Upper lobe of left lung (tissue), 6 donors: Measurements from ENCODE around the gene EYS. TPM values are rescaled to one million over a fixed set of nuclear protein-coding genes. Genes with fewer than 3 reads are reported as not detected.

Experiments
- ATAC-seq, 2 donors: fragments of 200-7000 bp; cut with Tn5 transposase; one replicate each; pipeline ENCODE4 v1.9.1; 2022; ENCODE audit warnings: mild to moderate bottlenecking in 2 of 2, moderate library complexity in 2 of 2; ENCODE audit not compliant: low FRiP score in 2 of 2
- DNase-seq, 2 donors: peaks; one replicate each; pipeline ENCODE4 v3.0.0-alpha.2; 2019 to 2020
- H3K27ac ChIP-seq, 4 donors: fragments of 200-600 bp; sonication (generic); one replicate each; pipeline ENCODE4 v1.5.1; 2016 to 2019
- H3K27me3 ChIP-seq, 4 donors: fragments of 200-600 bp; sonication (generic); one replicate each; pipeline ENCODE4 v1.5.1; 2017 to 2019
- H3K36me3 ChIP-seq, 4 donors: fragments of 200-600 bp; sonication (generic); one replicate each; pipeline ENCODE4 v1.5.1; 2016 to 2019
- H3K4me1 ChIP-seq, 4 donors: fragments of 200-600 bp; sonication (generic); one replicate each; pipeline ENCODE4 v1.5.1; 2018 to 2019
- H3K4me3 ChIP-seq, 4 donors: fragments of 200-600 bp; sonication (generic); one replicate each; pipeline ENCODE4 v1.5.1; 2017 to 2019; ENCODE audit warnings: mild to moderate bottlenecking in 2 of 4, moderate library complexity in 1 of 4
- H3K9me3 ChIP-seq, 4 donors: fragments of 200-600 bp; sonication (generic); one replicate each; pipeline ENCODE4 v1.5.1; 2018 to 2019
- CTCF ChIP-seq, 6 experiments: fragments of 450-650 bp in 4 of 6; fragments of 200-600 bp in 2 of 6; sonication (generic) in 2 of 6; IDR thresholded peaks; one replicate each; pipeline ENCODE4 v1.5.1; 2016 to 2019; ENCODE audit warnings: antibody characterized with exemption in 6 of 6
- EP300 ChIP-seq, 4 donors: sonication (generic); formaldehyde crosslinking; IDR thresholded peaks; one replicate each; pipeline ENCODE4 v1.5.1; 2017; ENCODE audit warnings: antibody characterized with exemption in 4 of 4, control low read depth in 2 of 4
- POLR2A ChIP-seq, 4 donors: fragments of 450-650 bp; IDR thresholded peaks; one replicate each; pipeline ENCODE4 v1.5.1; 2016 to 2017; ENCODE audit warnings: antibody characterized with exemption in 4 of 4, mild to moderate bottlenecking in 2 of 4
- POLR2AphosphoS5 ChIP-seq, 2 donors: sonication (generic); formaldehyde crosslinking; IDR thresholded peaks; one replicate each; pipeline ENCODE4 v1.5.1; 2017; ENCODE audit warnings: antibody characterized with exemption in 2 of 2
- WGBS, 2 donors: methylation state at CpG; one replicate each; pipeline ENCODE4 v1.1.5; 2017 to 2018; 5-methylcytosine and 5-hydroxymethylcytosine counted together
- total RNA-seq, 6 donors: library from RNA; depleted of rRNA in 4 of 6; stranded (reverse); fragments of >200 nt in 4 of 6; gene quantifications; one replicate each; pipeline versions ENCODE4 v1.1.0 to v1.2.1, GENCODE V29; 2016 to 2021
- donor health status: DM: no; HTN: no; CAD: no; lungs with moderate emphysema.
- donor health status: DM: no; HTN: yes; CAD: no; lungs with severe emphysema.

Gene EYS
- total RNA-seq, 6 donors from 2014 or later: under 0.01 to 0.46 (median 0.28) TPM; not detected in 2

- H3K4me1 ChIP-seq: no peaks in the 10 kb centered on the region
- H3K9me3 ChIP-seq: peaks cover 0 to 3% (median 0%) of the 10 kb centered on the region in 4 donors
- H3K27ac ChIP-seq: no peak overlapping the region
- ATAC-seq (no peak), DNase-seq (no peak)
- H3K4me3 ChIP-seq: no peak overlapping the region
- 25 to 34% methylated on average over 4 of the region's 4 CpGs for WGBS, 2 donors
- TF ChIP-seq POLR2A (IDR thresholded peaks at IDR 0.05): no peak
- no peak for TF ChIP-seq POLR2AphosphoS5 (IDR thresholded peaks at IDR 0.05)
- no peak for TF ChIP-seq CTCF (IDR thresholded peaks at IDR 0.05)
- no peak for TF ChIP-seq EP300 (IDR thresholded peaks at IDR 0.05)
- no peaks in the 10 kb centered on the region for H3K27me3 ChIP-seq
- no peaks in the 10 kb centered on the region for H3K36me3 ChIP-seq
Observed at GRCh38 chr6:64774881-64775280, 932.1 kb downstream of the EYS start.

GRCh38 chr6:64750910-64751309 is 956.1 kb downstream of the EYS start:
- ATAC-seq: no peak
- H3K27me3 ChIP-seq: no peaks in the 10 kb centered on the region
- no peak for TF ChIP-seq POLR2A (IDR thresholded peaks at IDR 0.05)
- TF ChIP-seq EP300 (IDR thresholded peaks at IDR 0.05): no peak
- no peak for TF ChIP-seq POLR2AphosphoS5 (IDR thresholded peaks at IDR 0.05)
- TF ChIP-seq CTCF (IDR thresholded peaks at IDR 0.05): no peak
- H3K4me3 ChIP-seq: no peak overlapping the region
- H3K36me3 ChIP-seq: no peaks in the 10 kb centered on the region
- no peak overlapping the region for H3K27ac ChIP-seq
- WGBS, 2 donors: 48 to 75% methylated on average over 1 to 2 of the region's 2 CpGs
- H3K4me1 ChIP-seq: no peaks in the 10 kb centered on the region
- no peaks in the 10 kb centered on the region for H3K9me3 ChIP-seq
- no peak for DNase-seq

GRCh38 chr6:64737418-64737817 is 969.6 kb downstream of the EYS start:
- WGBS, 2 donors: 68 to 96% methylated on average over 1 of the region's 1 CpG
- H3K36me3 ChIP-seq: no peaks in the 10 kb centered on the region
- DNase-seq: no peak
- H3K27me3 ChIP-seq: no peaks in the 10 kb centered on the region
- no peak for ATAC-seq
- no peak overlapping the region for H3K4me3 ChIP-seq
- TF ChIP-seq POLR2A (IDR thresholded peaks at IDR 0.05) (no peak), POLR2AphosphoS5 (IDR thresholded peaks at IDR 0.05) (no peak), EP300 (IDR thresholded peaks at IDR 0.05) (no peak), CTCF (IDR thresholded peaks at IDR 0.05) (no peak)
- no peaks in the 10 kb centered on the region for H3K4me1 ChIP-seq
- no peaks in the 10 kb centered on the region for H3K9me3 ChIP-seq
- no peak overlapping the region for H3K27ac ChIP-seq

- Histone ChIP-seq H3K4me1 (no peaks in the 10 kb centered on the region), H3K27ac (no peak overlapping the region), H3K4me3 (no peak overlapping the region), H3K36me3 (no peaks in the 10 kb centered on the region), H3K9me3 (no peaks in the 10 kb centered on the region), H3K27me3 (no peaks in the 10 kb centered on the region)
- DNase-seq (no peak), ATAC-seq (no peak)
- no peak for TF ChIP-seq CTCF (IDR thresholded peaks at IDR 0.05)
- TF ChIP-seq POLR2A (IDR thresholded peaks at IDR 0.05): no peak
- TF ChIP-seq POLR2AphosphoS5 (IDR thresholded peaks at IDR 0.05): no peak
- TF ChIP-seq EP300 (IDR thresholded peaks at IDR 0.05): no peak
- 59 to 61% methylated on average over 4 of the region's 4 CpGs for WGBS, 2 donors
Observed at GRCh38 chr6:64736421-64736950, 970.5 kb downstream of the EYS start.

- no peaks in the 10 kb centered on the region for H3K4me1 ChIP-seq
- H3K36me3 ChIP-seq: no peaks in the 10 kb centered on the region
- DNase-seq (no peak), ATAC-seq (no peak)
- no peaks in the 10 kb centered on the region for H3K27me3 ChIP-seq
- no peak overlapping the region for H3K4me3 ChIP-seq
- TF ChIP-seq EP300 (IDR thresholded peaks at IDR 0.05): no peak
- no peak for TF ChIP-seq CTCF (IDR thresholded peaks at IDR 0.05)
- TF ChIP-seq POLR2AphosphoS5 (IDR thresholded peaks at IDR 0.05): no peak
- TF ChIP-seq POLR2A (IDR thresholded peaks at IDR 0.05): no peak
- 93 to 95% methylated on average over 4 of the region's 4 CpGs for WGBS, 2 donors
- H3K9me3 ChIP-seq: no peaks in the 10 kb centered on the region
- no peak overlapping the region for H3K27ac ChIP-seq
Observed at GRCh38 chr6:64733433-64733832, 973.6 kb downstream of the EYS start.
